GM10248 (cell line): ENCODE results near the gene HP.

Source experiments
- CTCF ChIA-PET: fragments of 300-600 bp; sonication (Branson Sonifier 250); formaldehyde crosslinking; extraction: SDS; loops from one replicate; lab custom pipeline; 2021; ENCODE audit warnings: antibody characterized with exemption; lab: Yijun Ruan, JAX
- POLR2A ChIA-PET: fragments of 350-650 bp; sonication (Branson Sonifier 250); formaldehyde crosslinking; extraction: SDS; loops from one replicate; lab custom pipeline; 2020; ENCODE audit warnings: antibody characterized with exemption; lab: Yijun Ruan, JAX
- DNase-seq: peaks from one replicate; pipeline ENCODE4 v3.0.0; 2012; ENCODE audit errors: extremely low spot score
- TF ChIP-seq, protein P1 (sequence below): IDR thresholded peaks from 2 replicates; pipeline ENCODE4 v1.5.1; 2012; ENCODE audit warnings: mild to moderate bottlenecking, low read depth; ENCODE audit errors: extremely low read depth, missing control alignments, control extremely low read depth

The HP gene

DNA sequence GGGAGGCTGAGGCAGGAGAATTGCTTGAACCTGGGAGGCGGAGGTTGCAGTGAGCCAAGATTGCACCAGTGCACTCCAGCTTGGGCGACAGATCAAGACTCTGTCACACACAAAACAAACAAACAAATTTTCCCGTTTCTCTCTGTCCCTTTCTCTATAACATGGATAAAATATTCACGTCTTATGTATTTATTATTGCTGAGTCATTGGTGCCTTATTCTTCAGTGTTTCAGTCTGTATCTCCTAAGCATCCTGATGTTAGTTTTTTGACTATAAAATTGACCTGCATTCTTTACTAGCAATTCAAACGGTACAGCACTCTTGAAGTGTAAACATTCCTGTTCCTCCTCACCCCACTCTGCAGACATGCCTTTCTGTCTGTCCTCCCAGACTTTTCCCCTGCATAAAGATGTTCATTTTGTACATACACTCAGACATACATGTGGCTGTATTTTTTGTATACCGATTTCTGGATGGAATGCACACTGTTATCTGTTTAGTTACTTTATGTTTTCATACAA lies 29.4 kb upstream of the HP start:
- CTCF ChIA-PET = interaction anchor here (1.7 kb wide), 1 partner anchor 42 kb away, joined by 4 read pairs; no protein-coding TSS in a partner anchor

DNA sequence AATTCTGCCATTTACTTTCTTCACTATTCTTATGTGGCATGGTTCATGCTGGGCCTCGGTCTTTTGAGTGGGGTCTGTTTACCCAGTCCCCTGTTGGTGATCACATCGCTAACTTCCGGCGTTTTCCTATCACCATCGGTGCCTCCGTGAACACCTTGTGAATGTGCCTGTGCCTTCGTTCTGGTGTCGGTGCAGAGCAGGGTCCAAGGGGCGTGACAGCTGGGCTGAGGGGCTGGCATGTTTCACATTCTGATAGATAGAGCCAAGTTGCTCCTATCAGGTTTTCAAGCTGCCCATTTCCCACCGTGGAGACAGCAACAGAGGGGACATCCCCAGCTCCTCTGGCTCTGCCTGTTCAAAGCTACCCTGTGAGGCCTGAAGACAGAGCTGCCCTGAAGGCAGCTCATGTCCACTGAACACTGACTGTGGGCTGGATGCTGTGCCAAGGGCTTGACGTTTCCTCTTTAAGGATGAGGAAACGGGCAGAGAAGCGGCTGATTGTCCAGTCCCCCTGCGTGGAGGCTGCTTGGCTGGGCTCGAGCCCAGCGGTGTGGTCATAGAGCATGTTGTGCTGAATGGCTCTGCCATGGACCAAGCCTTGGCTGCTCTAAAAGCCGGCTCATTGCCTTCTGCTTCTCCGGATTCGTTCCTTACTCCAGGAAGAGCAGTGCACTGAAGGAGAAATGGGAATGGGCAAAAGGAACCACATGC lies 28.7 kb upstream of the HP start:
- TF ChIP-seq, protein P1, sequence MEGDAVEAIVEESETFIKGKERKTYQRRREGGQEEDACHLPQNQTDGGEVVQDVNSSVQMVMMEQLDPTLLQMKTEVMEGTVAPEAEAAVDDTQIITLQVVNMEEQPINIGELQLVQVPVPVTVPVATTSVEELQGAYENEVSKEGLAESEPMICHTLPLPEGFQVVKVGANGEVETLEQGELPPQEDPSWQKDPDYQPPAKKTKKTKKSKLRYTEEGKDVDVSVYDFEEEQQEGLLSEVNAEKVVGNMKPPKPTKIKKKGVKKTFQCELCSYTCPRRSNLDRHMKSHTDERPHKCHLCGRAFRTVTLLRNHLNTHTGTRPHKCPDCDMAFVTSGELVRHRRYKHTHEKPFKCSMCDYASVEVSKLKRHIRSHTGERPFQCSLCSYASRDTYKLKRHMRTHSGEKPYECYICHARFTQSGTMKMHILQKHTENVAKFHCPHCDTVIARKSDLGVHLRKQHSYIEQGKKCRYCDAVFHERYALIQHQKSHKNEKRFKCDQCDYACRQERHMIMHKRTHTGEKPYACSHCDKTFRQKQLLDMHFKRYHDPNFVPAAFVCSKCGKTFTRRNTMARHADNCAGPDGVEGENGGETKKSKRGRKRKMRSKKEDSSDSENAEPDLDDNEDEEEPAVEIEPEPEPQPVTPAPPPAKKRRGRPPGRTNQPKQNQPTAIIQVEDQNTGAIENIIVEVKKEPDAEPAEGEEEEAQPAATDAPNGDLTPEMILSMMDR = no peak
- CTCF ChIA-PET = interaction anchor here (1.7 kb wide), 1 partner anchor 41 kb away, joined by 4 read pairs; no protein-coding TSS in a partner anchor

More for the DNA sequence above, 29.4 kb upstream of the HP start:
- TF ChIP-seq, protein P1 = no peak
- DNase-seq = no peak
- POLR2A ChIA-PET = no interaction called here

DNA sequence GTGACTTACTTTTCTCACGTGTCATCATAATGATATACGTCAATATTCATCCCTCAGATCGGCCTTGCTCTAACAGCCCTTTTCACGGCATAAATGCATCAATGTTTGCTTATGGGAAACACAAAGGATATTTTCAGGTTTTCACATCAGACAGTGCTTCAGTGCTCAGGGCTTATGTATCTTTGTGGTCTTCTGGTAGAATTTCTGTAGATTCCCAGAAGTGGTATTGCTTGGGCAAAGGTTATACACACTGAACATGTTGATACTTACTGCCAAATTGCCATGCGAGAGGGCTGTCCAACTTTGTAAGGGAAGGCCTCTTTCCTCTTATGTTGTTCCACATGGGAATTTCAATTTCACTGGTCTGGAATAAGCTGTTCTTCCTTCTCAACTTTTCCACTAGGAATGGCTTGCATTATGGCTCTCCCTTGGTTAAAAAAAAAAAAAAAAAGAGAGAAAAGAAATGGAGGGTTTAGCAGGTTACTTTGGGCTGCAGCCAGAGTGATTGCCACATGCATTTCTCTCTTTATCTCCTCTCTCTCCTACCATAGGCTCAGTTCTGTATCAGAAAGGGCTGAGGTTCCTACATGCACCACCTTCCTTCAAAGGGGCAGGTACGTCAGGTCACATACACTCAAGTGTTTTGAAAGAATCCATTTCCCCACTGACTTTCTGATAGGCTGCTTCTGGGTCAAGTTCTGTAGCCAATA lies 26.5 kb upstream of the HP start:
- POLR2A ChIA-PET = no interaction called here
- CTCF ChIA-PET = interaction anchor here (1.0 kb wide), 1 partner anchor 9 kb away, joined by 3 read pairs; no protein-coding TSS in a partner anchor
- TF ChIP-seq, protein P1 = no peak
- DNase-seq = no peak

More for the DNA sequence above, 28.7 kb upstream of the HP start:
- DNase-seq = no peak
- POLR2A ChIA-PET = no interaction called here

DNA sequence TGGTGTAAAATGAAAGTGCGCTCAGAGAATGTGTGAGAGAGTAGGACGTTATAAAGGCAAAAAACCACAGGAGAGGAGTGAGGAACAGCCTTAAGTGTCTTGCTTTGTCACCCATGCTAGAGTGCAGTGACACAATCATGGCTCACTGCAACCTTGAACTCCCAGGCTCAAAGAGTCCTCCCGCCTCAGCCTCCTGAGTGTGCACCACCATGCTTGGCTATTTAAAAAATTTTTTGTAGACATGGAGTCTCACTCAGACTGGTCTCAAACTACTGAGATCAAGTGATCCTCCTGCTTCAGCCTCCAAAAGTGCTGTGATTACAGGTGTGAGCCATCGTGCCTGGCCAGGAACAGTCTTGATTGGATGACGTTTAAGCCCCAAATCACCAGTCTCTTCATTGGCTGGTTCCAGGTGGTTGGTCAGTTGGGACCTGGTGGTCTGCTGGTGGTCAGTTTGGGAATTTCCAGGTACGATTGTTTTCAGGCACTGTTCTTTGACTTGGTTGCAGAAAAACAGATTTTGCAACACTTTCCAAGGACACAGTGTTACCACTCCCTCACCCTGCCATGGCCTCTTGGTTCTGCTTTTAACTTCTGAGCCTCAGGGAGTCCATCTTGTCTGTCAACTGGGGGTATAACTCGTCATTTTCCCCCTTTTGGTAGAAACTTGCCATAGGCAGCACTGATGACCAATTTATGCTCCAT lies 24.6 kb upstream of the HP start:
- TF ChIP-seq, protein P1 = no peak
- POLR2A ChIA-PET = no interaction called here
- DNase-seq = no peak
- CTCF ChIA-PET = no interaction called here

DNA sequence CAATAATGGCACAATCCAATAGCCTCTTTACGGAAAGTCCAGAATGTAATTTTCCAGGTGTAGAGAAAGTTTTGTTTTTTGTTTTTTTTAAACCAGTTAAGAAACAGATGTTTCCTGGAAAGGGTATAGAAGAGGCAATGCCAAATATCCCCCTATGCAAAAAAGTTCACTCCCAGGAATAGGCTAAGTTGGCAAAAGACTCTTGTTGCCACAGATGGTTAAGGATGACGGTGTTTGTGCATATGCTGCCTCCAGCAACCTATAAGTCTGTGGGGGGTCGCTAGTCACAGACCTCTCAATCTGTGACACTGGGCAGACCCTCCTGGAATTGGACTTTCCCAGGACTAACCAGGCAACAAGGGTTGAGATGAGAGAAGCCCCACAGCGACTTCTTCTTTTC lies 20.9 kb upstream of the HP start:
- ChIA-PET CTCF (no interaction called here), POLR2A (interaction anchor here (0.7 kb wide), 1 partner anchor 384 kb away, joined by 3 read pairs; no protein-coding TSS in a partner anchor)
- DNase-seq = no peak

DNA sequence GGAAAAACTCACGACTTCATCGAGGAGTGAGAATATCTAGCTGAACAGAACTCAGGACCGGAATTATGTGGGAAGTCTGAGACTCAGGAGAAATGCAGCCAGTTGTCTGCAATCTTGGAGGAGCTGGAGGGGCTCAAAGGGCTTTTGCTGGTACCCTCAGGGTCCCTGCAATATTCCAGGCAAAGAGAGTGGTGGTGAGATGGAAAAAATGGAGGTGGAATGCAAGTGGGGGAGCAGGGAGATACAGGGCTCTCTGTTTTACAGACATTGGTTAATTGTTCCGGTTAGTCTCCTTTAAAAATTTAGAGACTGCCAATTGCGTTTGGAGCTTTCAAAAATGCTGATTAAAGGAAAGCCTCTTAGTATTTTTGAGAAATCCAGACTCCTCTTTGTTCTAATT lies 18.2 kb upstream of the HP start:
- TF ChIP-seq, protein P1 = no peak
- no peak for DNase-seq
- ChIA-PET POLR2A (no interaction called here), CTCF (no interaction called here)

More for the DNA sequence above, 20.9 kb upstream of the HP start:
- TF ChIP-seq, protein P1 = no peak
